K562 (cell line): ENCODE data around the gene ENPP6. TPM values are rescaled to one million over a fixed set of nuclear protein-coding genes. Genes with fewer than 3 reads are reported as not detected.

Source experiments
- ADNP ChIP-seq: fragments of 200-800 bp; sonication (Bioruptor generic); IDR thresholded peaks from 2 replicates; pipeline ENCODE4 v1.6.1; 2016; ENCODE audit warnings: missing genetic modification characterization, missing compliant biosample characterization
- CTCF ChIP-seq, 3 experiments: IDR thresholded peaks in 2 of 3; conservative IDR thresholded peaks in 1 of 3; 2 replicates each; pipeline ENCODE4 v1.5.1; 2011 to 2012; ENCODE audit warnings: low read length in 3 of 3, mild to moderate bottlenecking in 3 of 3, control low read depth in 2 of 3, improper control_type of control experiment in 1 of 3, inconsistent platforms in 1 of 3, low read depth in 1 of 3, mixed read lengths in 1 of 3, moderate library complexity in 1 of 3; ENCODE audit not compliant: insufficient read depth in 2 of 3
- DNMT1 ChIP-seq: fragments of 450-650 bp; IDR thresholded peaks from 2 replicates; pipeline ENCODE4 v1.6.1; 2016; ENCODE audit warnings: antibody characterized with exemption, mild to moderate bottlenecking
- MCM7 ChIP-seq, 2 experiments: fragments of 450-650 bp; IDR thresholded peaks; 2 replicates each; pipeline ENCODE4 v1.6.1; 2016 to 2018
- POLR2AphosphoS2 ChIP-seq: IDR thresholded peaks from 2 replicates; pipeline ENCODE4 v1.6.1; 2012; ENCODE audit warnings: low read length, improper control_type of control experiment
- PRDM10 ChIP-seq: fragments of 450-650 bp; IDR thresholded peaks from 2 replicates; pipeline ENCODE4 v1.6.1; 2018; ENCODE audit not compliant: partially characterized antibody
- SMC3 ChIP-seq: conservative IDR thresholded peaks from 2 replicates; pipeline ENCODE4 v1.6.1; 2011; ENCODE audit warnings: low read depth, low read length, improper control_type of control experiment; ENCODE audit not compliant: insufficient read depth
- SREBF2 ChIP-seq: sonication (generic); formaldehyde crosslinking; IDR thresholded peaks from 2 replicates; pipeline ENCODE4 v1.4.0; 2020; ENCODE audit warnings: mild to moderate bottlenecking, missing genetic modification reagents
- XRCC4 ChIP-seq: IDR thresholded peaks from one replicate; pipeline ENCODE4 v1.6.1; 2011; ENCODE audit not compliant: insufficient read depth, insufficient read length; ENCODE audit errors: extremely low read depth
- ZBTB1 ChIP-seq: sonication (generic); formaldehyde crosslinking; IDR thresholded peaks from 2 replicates; pipeline ENCODE4 v1.8.1; 2023; ENCODE audit warnings: missing genetic modification reagents, low read depth, mild to moderate bottlenecking, borderline replicate concordance
- ZFP36 ChIP-seq: fragments of 150-350 bp; IDR thresholded peaks from 2 replicates; pipeline ENCODE4 v1.6.1; 2018; ENCODE audit warnings: low read length, low read depth; ENCODE audit not compliant: partially characterized antibody
- ZNF668 ChIP-seq: fragments of 250-450 bp; sonication (Bioruptor Pico); IDR thresholded peaks from 2 replicates; pipeline ENCODE4 v1.8.0; 2022; ENCODE audit warnings: mild to moderate bottlenecking, inconsistent platforms
- ZNF778 ChIP-seq: fragments of 450-650 bp; formaldehyde crosslinking; IDR thresholded peaks from 2 replicates; pipeline ENCODE4 v1.4.0; 2020; ENCODE audit warnings: mild to moderate bottlenecking, moderate library complexity
- polyA plus RNA-seq, 8 experiments: library from polyadenylated mRNA; depleted of rRNA in 4 of 8; stranded (reverse) in 5 of 8; unstranded in 3 of 8; fragments of >200 nt; fragmentation: Nextera tagmentation in 2 of 8; fragmentation: Illumina TruSeq in 1 of 8; extraction: Ambion mirVana in 2 of 8; extraction: Trizol in 1 of 8; gene quantifications; 2 replicates each; pipeline versions ENCODE4 v1.2.1 to v1.2.3, GENCODE V29; 2011 to 2014; ENCODE audit warnings: inconsistent platforms in 1 of 8, missing spikeins in 1 of 8
- total RNA-seq, 7 experiments: library from RNA; depleted of rRNA in 6 of 7; stranded (reverse); fragments of >200 nt in 6 of 7; fragmentation: Illumina TruSeq in 2 of 7; extraction: Trizol in 2 of 7; gene quantifications; 2 replicates each; pipeline versions ENCODE4 v1.2.1 to v1.2.3, GENCODE V29; 2011 to 2021; ENCODE audit warnings: low replicate concordance in 1 of 7
- TF ChIP-seq, protein P1 (sequence below): fragments of 450-650 bp; conservative IDR thresholded peaks from 2 replicates; pipeline ENCODE4 v1.6.1; 2016; ENCODE audit warnings: missing genetic modification characterization, low read depth, mild to moderate bottlenecking, control low read depth, missing compliant biosample characterization
- TF ChIP-seq, protein P2 (sequence below): fragments of 450-650 bp; IDR thresholded peaks from 2 replicates; pipeline ENCODE4 v1.6.1; 2016; ENCODE audit warnings: missing biosample characterization, missing genetic modification characterization
- TF ChIP-seq, protein P3 (sequence below): fragments of 450-650 bp; formaldehyde crosslinking; IDR thresholded peaks from 2 replicates; pipeline ENCODE4 v1.4.0; 2020; ENCODE audit warnings: mild to moderate bottlenecking, moderate library complexity

The ENPP6 gene
- total and polyA plus RNA-seq, 9 of the 15 experiments (the other 6 are each of a cell fraction or from before 2014, with no cell fraction given): 0.29 TPM; not detected in 8

DNA sequence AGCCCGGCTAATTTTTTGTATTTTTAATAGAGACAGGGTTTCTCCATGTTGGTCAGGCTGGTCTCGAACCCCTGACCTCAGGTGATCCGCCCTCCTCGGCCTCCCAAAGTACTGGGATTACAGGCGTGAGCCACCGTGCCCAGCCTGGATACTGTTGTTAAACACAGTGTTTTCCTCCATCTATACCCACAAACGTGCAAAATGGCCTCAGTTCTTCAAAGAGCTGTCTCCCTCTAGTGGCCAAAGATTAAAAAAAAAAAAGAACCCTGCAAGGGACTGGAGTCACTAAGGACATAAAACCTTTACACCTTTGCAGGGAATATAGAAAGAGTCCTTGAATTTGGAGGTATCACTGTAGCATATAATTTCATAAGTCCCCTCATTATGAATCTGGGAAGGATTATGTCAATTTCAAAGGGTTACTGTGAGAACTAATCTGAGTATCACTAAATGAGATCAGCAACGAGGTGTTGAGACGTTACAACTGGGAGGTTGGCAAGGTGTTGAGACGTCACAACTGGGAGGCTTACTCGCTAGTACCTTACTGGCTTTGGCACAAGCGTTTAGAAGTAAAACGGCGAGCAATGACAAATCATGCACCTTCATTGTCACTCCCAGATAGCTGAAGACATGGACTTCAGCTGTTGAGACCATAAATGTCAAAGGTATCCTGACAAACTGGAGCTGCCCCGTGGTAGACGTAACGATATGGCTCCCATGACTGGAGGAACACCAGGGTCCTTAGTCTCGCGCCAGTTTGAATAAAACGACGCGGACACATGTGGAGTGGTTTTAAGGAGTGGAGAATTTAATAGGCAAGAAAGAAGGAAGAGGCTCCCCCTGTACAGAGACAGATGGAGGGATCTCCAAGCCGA, 33.4 kb upstream of the ENPP6 start (continued):
- TF ChIP-seq SREBF2 (CRISPR knock-in tag): no peak
- TF ChIP-seq PRDM10: peak; percentile 60
- TF ChIP-seq SMC3: peak; percentile 41; the same call in 1 of the 2 replicates
- no peak for TF ChIP-seq ADNP (tag)
- TF ChIP-seq XRCC4: no peak
- no peak for TF ChIP-seq POLR2AphosphoS2
- TF ChIP-seq ZFP36: no peak
- TF ChIP-seq, protein P1, sequence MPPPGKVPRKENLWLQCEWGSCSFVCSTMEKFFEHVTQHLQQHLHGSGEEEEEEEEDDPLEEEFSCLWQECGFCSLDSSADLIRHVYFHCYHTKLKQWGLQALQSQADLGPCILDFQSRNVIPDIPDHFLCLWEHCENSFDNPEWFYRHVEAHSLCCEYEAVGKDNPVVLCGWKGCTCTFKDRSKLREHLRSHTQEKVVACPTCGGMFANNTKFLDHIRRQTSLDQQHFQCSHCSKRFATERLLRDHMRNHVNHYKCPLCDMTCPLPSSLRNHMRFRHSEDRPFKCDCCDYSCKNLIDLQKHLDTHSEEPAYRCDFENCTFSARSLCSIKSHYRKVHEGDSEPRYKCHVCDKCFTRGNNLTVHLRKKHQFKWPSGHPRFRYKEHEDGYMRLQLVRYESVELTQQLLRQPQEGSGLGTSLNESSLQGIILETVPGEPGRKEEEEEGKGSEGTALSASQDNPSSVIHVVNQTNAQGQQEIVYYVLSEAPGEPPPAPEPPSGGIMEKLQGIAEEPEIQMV (tag): no peak
- TF ChIP-seq, protein P2, sequence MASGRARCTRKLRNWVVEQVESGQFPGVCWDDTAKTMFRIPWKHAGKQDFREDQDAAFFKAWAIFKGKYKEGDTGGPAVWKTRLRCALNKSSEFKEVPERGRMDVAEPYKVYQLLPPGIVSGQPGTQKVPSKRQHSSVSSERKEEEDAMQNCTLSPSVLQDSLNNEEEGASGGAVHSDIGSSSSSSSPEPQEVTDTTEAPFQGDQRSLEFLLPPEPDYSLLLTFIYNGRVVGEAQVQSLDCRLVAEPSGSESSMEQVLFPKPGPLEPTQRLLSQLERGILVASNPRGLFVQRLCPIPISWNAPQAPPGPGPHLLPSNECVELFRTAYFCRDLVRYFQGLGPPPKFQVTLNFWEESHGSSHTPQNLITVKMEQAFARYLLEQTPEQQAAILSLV (tag): no peak
- TF ChIP-seq MCM7 (IDR thresholded peaks at IDR 0.05): no peak
- no peak for TF ChIP-seq DNMT1
- TF ChIP-seq ZNF668 (CRISPR knock-in tag): no peak
- no peak for TF ChIP-seq ZBTB1
- TF ChIP-seq ZNF778 (CRISPR knock-in tag): no peak
- TF ChIP-seq CTCF (IDR thresholded peaks at IDR 0.05 in 2 of 3, conservative IDR thresholded peaks at IDR 0.05 in 1 of 3; ENCODE audit: insufficient read depth in 2 of 3, low read depth in 1 of 3, low read length in 3 of 3): peak; percentile 54 to 69 (median 61); a peak in 5 of 6 replicates
- TF ChIP-seq, protein P3, sequence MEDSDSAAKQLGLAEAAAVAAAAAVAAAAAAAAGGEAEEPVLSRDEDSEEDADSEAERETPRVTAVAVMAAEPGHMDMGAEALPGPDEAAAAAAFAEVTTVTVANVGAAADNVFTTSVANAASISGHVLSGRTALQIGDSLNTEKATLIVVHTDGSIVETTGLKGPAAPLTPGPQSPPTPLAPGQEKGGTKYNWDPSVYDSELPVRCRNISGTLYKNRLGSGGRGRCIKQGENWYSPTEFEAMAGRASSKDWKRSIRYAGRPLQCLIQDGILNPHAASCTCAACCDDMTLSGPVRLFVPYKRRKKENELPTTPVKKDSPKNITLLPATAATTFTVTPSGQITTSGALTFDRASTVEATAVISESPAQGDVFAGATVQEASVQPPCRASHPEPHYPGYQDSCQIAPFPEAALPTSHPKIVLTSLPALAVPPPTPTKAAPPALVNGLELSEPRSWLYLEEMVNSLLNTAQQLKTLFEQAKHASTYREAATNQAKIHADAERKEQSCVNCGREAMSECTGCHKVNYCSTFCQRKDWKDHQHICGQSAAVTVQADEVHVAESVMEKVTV (CRISPR knock-in tag): peak; percentile 46
